ENCODE data around the gene ADO.

DNA sequence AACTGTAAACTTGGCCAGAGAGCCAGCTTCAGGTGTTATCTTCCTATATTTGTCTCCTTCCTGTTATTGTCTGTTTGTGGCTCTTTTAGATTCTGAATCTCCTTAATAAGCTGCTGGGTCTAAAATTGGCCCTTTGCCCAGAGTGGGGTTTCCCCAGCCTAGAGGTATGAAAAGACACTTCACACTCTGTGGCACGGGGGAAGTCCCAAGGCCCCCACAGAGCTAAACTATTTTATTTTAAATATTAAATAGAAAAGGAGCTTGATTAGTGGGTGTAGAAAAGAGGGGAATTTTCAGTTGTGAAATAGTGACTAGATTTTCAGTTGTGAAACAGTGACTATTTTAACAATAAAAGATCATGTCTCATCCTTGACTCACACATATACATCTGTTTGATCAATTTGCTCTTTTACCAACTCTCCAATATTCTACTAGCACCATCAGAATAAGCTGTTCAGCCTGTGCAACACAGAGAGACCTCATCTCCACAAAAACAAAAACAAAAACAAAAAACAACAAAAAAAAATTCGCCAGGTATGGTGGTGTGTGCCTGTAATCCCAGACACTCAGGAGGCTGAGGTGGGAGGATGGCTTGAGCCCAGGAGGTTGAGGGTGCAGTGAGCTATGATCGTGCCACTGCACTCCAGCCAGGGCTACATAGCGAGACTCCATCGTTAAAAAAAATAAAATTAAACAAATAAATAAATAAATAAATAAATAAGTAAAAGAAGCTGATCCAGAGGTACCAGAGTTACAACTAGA lies 24.9 kb upstream of the ADO start:
- no peak for TF ChIP-seq POLR2A (IDR thresholded peaks at IDR 0.05)
- TF ChIP-seq, protein P1, sequence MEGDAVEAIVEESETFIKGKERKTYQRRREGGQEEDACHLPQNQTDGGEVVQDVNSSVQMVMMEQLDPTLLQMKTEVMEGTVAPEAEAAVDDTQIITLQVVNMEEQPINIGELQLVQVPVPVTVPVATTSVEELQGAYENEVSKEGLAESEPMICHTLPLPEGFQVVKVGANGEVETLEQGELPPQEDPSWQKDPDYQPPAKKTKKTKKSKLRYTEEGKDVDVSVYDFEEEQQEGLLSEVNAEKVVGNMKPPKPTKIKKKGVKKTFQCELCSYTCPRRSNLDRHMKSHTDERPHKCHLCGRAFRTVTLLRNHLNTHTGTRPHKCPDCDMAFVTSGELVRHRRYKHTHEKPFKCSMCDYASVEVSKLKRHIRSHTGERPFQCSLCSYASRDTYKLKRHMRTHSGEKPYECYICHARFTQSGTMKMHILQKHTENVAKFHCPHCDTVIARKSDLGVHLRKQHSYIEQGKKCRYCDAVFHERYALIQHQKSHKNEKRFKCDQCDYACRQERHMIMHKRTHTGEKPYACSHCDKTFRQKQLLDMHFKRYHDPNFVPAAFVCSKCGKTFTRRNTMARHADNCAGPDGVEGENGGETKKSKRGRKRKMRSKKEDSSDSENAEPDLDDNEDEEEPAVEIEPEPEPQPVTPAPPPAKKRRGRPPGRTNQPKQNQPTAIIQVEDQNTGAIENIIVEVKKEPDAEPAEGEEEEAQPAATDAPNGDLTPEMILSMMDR (IDR thresholded peaks at IDR 0.05 in 4 of 5, conservative IDR thresholded peaks at IDR 0.05 in 1 of 5) = no peak
